Activated T-helper 1 cell treated with anti-CD3 and anti-CD28 coated beads, Interleukin-12 subunit alpha, Interleukin-12 subunit beta, Interleukin-2, Interleukin-4 antibody, amounts not matched to agents 30 ng/mL and 10 ng/mL and 1 ng/mL, durations not matched to agents 14 hours and 24 hours and 36 hours (primary cell): ENCODE measurements around the gene SECTM1. TPM values are rescaled to one million over a fixed set of nuclear protein-coding genes. Genes with fewer than 3 reads are reported as not detected.
A peak's percentile ranks its signal among the peaks of the same experiment; 100 is the strongest.

Source experiments
- DNase-seq: peaks from one replicate; pipeline ENCODE4 v3.0.0; 2021; ENCODE audit warnings: low spot score
- H3K27ac Mint-ChIP-seq: one replicate; pipeline ENCODE4 v1.8.0; 2021; ENCODE audit warnings: mild to moderate bottlenecking, mixed read lengths
- H3K27me3 Mint-ChIP-seq: one replicate; pipeline ENCODE4 v1.8.0; 2022; ENCODE audit warnings: mild to moderate bottlenecking, moderate library complexity, mixed read lengths; ENCODE audit not compliant: insufficient read depth
- H3K36me3 Mint-ChIP-seq: one replicate; pipeline ENCODE4 v1.8.0; 2021; ENCODE audit warnings: low read depth, mixed read lengths
- H3K4me1 Mint-ChIP-seq: one replicate; pipeline ENCODE4 v1.8.0; 2021; ENCODE audit warnings: low read depth, mixed read lengths
- H3K4me3 Mint-ChIP-seq: one replicate; pipeline ENCODE4 v1.8.0; 2021; ENCODE audit warnings: mild to moderate bottlenecking, moderate library complexity, mixed read lengths
- H3K9me3 Mint-ChIP-seq: one replicate; pipeline ENCODE4 v1.8.0; 2021; ENCODE audit warnings: mixed read lengths
- intact Hi-C: fragments of 100-400 bp; cut with micrococcal nuclease; formaldehyde crosslinking; loops from one replicate; pipeline ENCODE4 v1.15.1; 2024
- total RNA-seq: library from RNA; stranded (reverse); gene quantifications from 2 replicates; pipeline ENCODE4 v1.2.3, GENCODE V29; 2022

SECTM1 gene
- total RNA-seq, 1 donor from 2014 or later = 4.2 TPM

DNA sequence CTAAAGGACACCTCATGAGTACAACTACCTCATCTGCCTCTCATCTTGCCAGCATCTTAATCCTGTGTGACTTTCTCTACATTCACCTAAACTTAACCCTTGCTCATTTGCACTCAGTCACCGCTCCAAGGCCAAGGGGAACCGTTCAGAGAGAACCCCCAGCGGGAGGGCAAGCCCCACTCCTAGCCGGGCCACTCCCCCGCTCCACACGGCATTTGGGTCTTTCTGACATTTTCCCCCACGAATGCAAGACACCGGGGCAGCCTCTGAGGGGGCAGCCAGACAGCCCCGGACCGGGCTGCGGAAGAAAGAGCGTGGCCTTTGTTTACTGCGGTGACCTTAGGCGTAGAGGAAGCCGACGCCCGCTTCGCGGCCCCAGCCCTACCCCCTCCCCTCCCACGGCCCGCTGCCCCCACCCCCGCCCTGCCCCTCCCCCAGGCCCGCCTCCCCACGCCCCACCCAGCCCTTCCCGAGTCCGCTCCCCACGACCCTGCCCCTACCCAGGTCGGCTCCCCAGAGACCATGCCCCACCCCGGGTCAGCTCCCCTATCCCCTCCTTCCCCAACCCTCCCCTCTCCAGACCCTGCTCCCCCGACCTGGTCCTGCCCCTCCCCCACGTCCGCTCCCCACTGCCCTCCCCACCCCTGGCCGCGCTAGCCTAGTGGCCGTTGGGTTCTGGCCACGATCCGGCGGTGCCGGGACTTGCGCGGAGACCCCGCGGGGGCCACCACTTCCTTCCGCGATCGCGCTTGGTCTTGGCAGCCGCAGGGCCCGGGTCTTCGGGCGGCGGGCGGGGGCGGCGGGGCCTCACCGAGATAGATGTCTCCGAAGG is 60.9 kb downstream of the SECTM1 start:
- no peaks in the 10 kb centered on the region for H3K9me3 Mint-ChIP-seq
- intact Hi-C loops = loop anchor here (1.0 to 5.0 kb wide), 7 partner anchors 20 to 426 kb away; partner anchors contain the start of genes CD7, HEXD, OGFOD3 and RAB40B
- H3K27me3 Mint-ChIP-seq = peaks cover 2% of the 10 kb centered on the region
- peak; percentile 44 for DNase-seq
- peaks cover 45% of the 10 kb centered on the region for H3K4me1 Mint-ChIP-seq
- H3K4me3 Mint-ChIP-seq = peak overlapping the region; percentile 94
- peak overlapping the region; percentile 99 for H3K27ac Mint-ChIP-seq
- H3K36me3 Mint-ChIP-seq = peaks cover 29% of the 10 kb centered on the region

DNA sequence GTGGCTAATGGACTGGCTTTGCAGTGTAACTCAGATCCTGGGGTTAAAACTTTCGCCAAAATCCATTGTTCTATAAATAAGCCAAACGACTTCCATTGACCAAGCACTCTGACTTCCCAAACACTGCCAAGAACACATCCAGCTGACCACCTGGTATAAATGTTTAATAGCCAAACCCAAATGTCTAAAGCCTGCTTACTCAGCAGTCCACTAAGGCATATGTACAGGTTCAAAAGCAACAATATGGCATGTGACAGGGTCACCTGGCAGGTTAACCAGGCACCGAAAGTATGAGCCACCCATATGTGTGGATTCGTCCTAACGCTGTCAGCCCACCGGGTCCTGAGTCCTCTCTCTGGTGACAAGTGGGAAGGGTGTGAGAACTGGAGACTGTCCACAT is 62.2 kb downstream of the SECTM1 start:
- Mint-ChIP-seq H3K36me3 (peaks cover 36% of the 10 kb centered on the region), H3K4me3 (peak overlapping the region; percentile 94), H3K9me3 (no peaks in the 10 kb centered on the region), H3K27me3 (no peaks in the 10 kb centered on the region), H3K4me1 (peaks cover 56% of the 10 kb centered on the region), H3K27ac (no peak overlapping the region)
- no peak for DNase-seq
- intact Hi-C loops = loop anchor here (5.0 kb wide), 1 partner anchor 34 kb away; no protein-coding TSS in a partner anchor

Other genes starting within 250 kb of the SECTM1 start
- gene FASN, start 235.5 kb downstream of the SECTM1 start, total RNA-seq = 415 and 421 TPM in 2 replicates
- gene CCDC57, start 120.9 kb downstream of the SECTM1 start, total RNA-seq = 59.5 and 60.8 TPM in 2 replicates
- 111 and 115 TPM in 2 replicates for gene SLC16A3, start 104.7 kb downstream of the SECTM1 start, total RNA-seq
- 154 and 161 TPM in 2 replicates for gene CSNK1D, start 60.1 kb downstream of the SECTM1 start, total RNA-seq
- gene CD7, start 16.2 kb downstream of the SECTM1 start, total RNA-seq = 454 and 455 TPM in 2 replicates
- gene TEX19, start 25.5 kb upstream of the SECTM1 start, total RNA-seq = 0.10 TPM in 1 of 2 replicates, not detected in the other
- 0.20 TPM in 1 of 2 replicates, not detected in the other for gene UTS2R, start 38.0 kb upstream of the SECTM1 start, total RNA-seq
- gene HEXD, start 84.6 kb upstream of the SECTM1 start, total RNA-seq = 30.5 and 33.0 TPM in 2 replicates
- 28.7 and 34.7 TPM in 2 replicates for gene OGFOD3, start 84.8 kb upstream of the SECTM1 start, total RNA-seq
- 253 and 257 TPM in 2 replicates for gene CYBC1, start 117.0 kb upstream of the SECTM1 start, total RNA-seq
- gene NARF, start 125.0 kb upstream of the SECTM1 start, total RNA-seq = 99.0 and 103 TPM in 2 replicates
- 97.7 and 98.1 TPM in 2 replicates for gene FOXK2, start 186.0 kb upstream of the SECTM1 start, total RNA-seq